Panc1 (cell line): ENCODE results near the gene ATP6V1G1. TPM values are rescaled to one million over a fixed set of nuclear protein-coding genes. Genes with fewer than 3 reads are reported as not detected.

Experiments
- ATAC-seq: fragments of 200-7000 bp; cut with Tn5 transposase; 2 replicates; pipeline ENCODE4 v1.9.1; 2020; ENCODE audit warnings: mild to moderate bottlenecking, moderate library complexity
- BruUV-seq: library from RNA; stranded (reverse); fragments of 400-500 nt; replicated peaks from 2 replicates; lab custom pipeline; 2021; lab: Mats Ljungman, UMichigan
- CTCF ChIA-PET: fragments of 300-600 bp; sonication (Branson Sonifier 250); formaldehyde crosslinking; loops from one replicate; lab custom pipeline; 2022; ENCODE audit warnings: antibody characterized with exemption; lab: Charles Lee
- POLR2A ChIA-PET: fragments of 300-600 bp; sonication (Branson Sonifier 250); formaldehyde crosslinking; loops from one replicate; lab custom pipeline; 2022; ENCODE audit warnings: antibody characterized with exemption; lab: Charles Lee
- DNase-seq: peaks from one replicate; pipeline ENCODE4 v3.0.0-alpha.2; 2010; ENCODE audit warnings: low read depth, low spot score
- H3K27ac ChIP-seq: 2 replicates; pipeline ENCODE4 v1.5.1; 2011; ENCODE audit warnings: mild to moderate bottlenecking, low read length, inconsistent platforms
- H3K27me3 ChIP-seq: fragments of 200-500 bp; sonication (Bioruptor generic); 2 replicates; pipeline ENCODE4 v1.6.0; 2014; ENCODE audit warnings: low read length, inconsistent platforms; ENCODE audit not compliant: control insufficient read depth, insufficient read depth
- H3K36me3 ChIP-seq: fragments of 200-500 bp; sonication (Bioruptor generic); 2 replicates; pipeline ENCODE4 v1.5.1; 2014; ENCODE audit warnings: inconsistent platforms, mild to moderate bottlenecking, low read length, moderate library complexity; ENCODE audit not compliant: control insufficient read depth, insufficient read depth
- H3K4me1 ChIP-seq: 2 replicates; pipeline ENCODE4 v1.5.1; 2011; ENCODE audit warnings: inconsistent platforms, mild to moderate bottlenecking, low read length, moderate library complexity; ENCODE audit not compliant: control insufficient read depth, insufficient read depth
- H3K4me3 ChIP-seq, 2 experiments: 2 replicates each; pipeline ENCODE4 v1.5.1; 2011 to 2012; ENCODE audit warnings: low read depth in 2 of 2, low read length in 2 of 2, mild to moderate bottlenecking in 2 of 2, inconsistent platforms in 1 of 2, moderate library complexity in 1 of 2
- H3K9me3 ChIP-seq: fragments of 200-500 bp; sonication (Bioruptor generic); 2 replicates; pipeline ENCODE4 v1.5.1; 2014; ENCODE audit warnings: low read depth, mild to moderate bottlenecking, inconsistent platforms, low read length, moderate library complexity; ENCODE audit not compliant: control insufficient read depth, insufficient read depth
- POLR2AphosphoS5 ChIP-seq: IDR thresholded peaks from 2 replicates; pipeline ENCODE4 v1.6.1; 2012; ENCODE audit warnings: mild to moderate bottlenecking, low read depth, low read length, moderate library complexity
- REST ChIP-seq, 2 experiments: IDR thresholded peaks; 2 replicates each; pipeline ENCODE4 v1.6.1; 2011 to 2012; ENCODE audit warnings: low read depth in 2 of 2, control low read depth in 1 of 2, low read length in 1 of 2, mild to moderate bottlenecking in 1 of 2, moderate library complexity in 1 of 2; ENCODE audit not compliant: insufficient read depth in 1 of 2
- SIN3A ChIP-seq: IDR thresholded peaks from 2 replicates; pipeline ENCODE4 v1.6.1; 2012; ENCODE audit warnings: low read depth, mild to moderate bottlenecking, low read length, moderate library complexity, borderline replicate concordance; ENCODE audit not compliant: insufficient read depth
- TCF7L2 ChIP-seq: IDR thresholded peaks from 2 replicates; pipeline ENCODE4 v1.6.1; 2011; ENCODE audit warnings: mild to moderate bottlenecking, low read depth, low read length, inconsistent platforms
- in situ Hi-C: cut with HindIII; loops from 2 replicates; pipeline ENCODE4 v1.10.0; 2016; ENCODE audit warnings: low sequenced_read_pairs, low pct_unique_long_range_greater_than_20kb
- intact Hi-C: fragments of 100-400 bp; cut with micrococcal nuclease; formaldehyde crosslinking; loops from one replicate; pipeline ENCODE4 v1.10.0; 2022; ENCODE audit not compliant: unreplicated experiment
- total RNA-seq: library from RNA; stranded (reverse); gene quantifications from one replicate; pipeline ENCODE4 v1.2.1, GENCODE V29; 2021; ENCODE audit not compliant: unreplicated experiment
- TF ChIP-seq, protein P1 (sequence below): fragments of 450-650 bp; IDR thresholded peaks from 2 replicates; pipeline ENCODE4 v1.5.1; 2017; ENCODE audit warnings: mild to moderate bottlenecking

ATP6V1G1 gene
- total RNA-seq, 1 experiment from 2014 or later = 71.8 TPM

GRCh38 chr9:114588210-114588609 lies 641 bp downstream of the ATP6V1G1 start:
- intact Hi-C loops = no loop called here

GRCh38 chr9:114588651-114589526 lies 1.3 kb downstream of the ATP6V1G1 start:
- Histone ChIP-seq H3K4me1 (peaks cover 5% of the 10 kb centered on the region), H3K36me3 (peaks cover 13% of the 10 kb centered on the region), H3K27me3 (no peaks in the 10 kb centered on the region), H3K27ac (peak overlapping the region; percentile 91), H3K4me3 (peak overlapping the region; percentile 87), H3K9me3 (no peaks in the 10 kb centered on the region)
- CTCF ChIA-PET = no interaction called here
- ATAC-seq (no peak), DNase-seq (no peak)
- TSS peak; percentile 75 for BruUV-seq
- POLR2A ChIA-PET = no interaction called here
- intact Hi-C loops = no loop called here
- TF ChIP-seq POLR2AphosphoS5 (no peak), SIN3A (no peak), REST (IDR thresholded peaks at IDR 0.05; ENCODE audit: insufficient read depth in 1 of 2, low read depth in 2 of 2, low read length in 1 of 2) (no peak), TCF7L2 (no peak)
- TF ChIP-seq, protein P1, sequence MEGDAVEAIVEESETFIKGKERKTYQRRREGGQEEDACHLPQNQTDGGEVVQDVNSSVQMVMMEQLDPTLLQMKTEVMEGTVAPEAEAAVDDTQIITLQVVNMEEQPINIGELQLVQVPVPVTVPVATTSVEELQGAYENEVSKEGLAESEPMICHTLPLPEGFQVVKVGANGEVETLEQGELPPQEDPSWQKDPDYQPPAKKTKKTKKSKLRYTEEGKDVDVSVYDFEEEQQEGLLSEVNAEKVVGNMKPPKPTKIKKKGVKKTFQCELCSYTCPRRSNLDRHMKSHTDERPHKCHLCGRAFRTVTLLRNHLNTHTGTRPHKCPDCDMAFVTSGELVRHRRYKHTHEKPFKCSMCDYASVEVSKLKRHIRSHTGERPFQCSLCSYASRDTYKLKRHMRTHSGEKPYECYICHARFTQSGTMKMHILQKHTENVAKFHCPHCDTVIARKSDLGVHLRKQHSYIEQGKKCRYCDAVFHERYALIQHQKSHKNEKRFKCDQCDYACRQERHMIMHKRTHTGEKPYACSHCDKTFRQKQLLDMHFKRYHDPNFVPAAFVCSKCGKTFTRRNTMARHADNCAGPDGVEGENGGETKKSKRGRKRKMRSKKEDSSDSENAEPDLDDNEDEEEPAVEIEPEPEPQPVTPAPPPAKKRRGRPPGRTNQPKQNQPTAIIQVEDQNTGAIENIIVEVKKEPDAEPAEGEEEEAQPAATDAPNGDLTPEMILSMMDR = no peak
- in situ Hi-C loops = no loop called here

More at GRCh38 chr9:114588210-114588609, 641 bp downstream of the ATP6V1G1 start:
- TF ChIP-seq, protein P1 = no peak
- no peak for TF ChIP-seq POLR2AphosphoS5
- TF ChIP-seq REST (IDR thresholded peaks at IDR 0.05; ENCODE audit: insufficient read depth in 1 of 2, low read depth in 2 of 2, low read length in 1 of 2) = no peak
- TF ChIP-seq TCF7L2 = no peak
- no peak for TF ChIP-seq SIN3A
- BruUV-seq = no TSS peak
- peaks cover 9% of the 10 kb centered on the region for H3K36me3 ChIP-seq
- H3K4me1 ChIP-seq = peaks cover 5% of the 10 kb centered on the region
- H3K4me3 ChIP-seq = peak overlapping the region; percentile 87
- no peaks in the 10 kb centered on the region for H3K9me3 ChIP-seq
- in situ Hi-C loops = no loop called here
- POLR2A ChIA-PET = no interaction called here
- ATAC-seq (no peak), DNase-seq (no peak)
- H3K27ac ChIP-seq = peak overlapping the region; percentile 91
- CTCF ChIA-PET = no interaction called here
- no peaks in the 10 kb centered on the region for H3K27me3 ChIP-seq
